Endothelial cell of umbilical vein (primary cell): ENCODE measurements around the gene LPP.
"Not testable (repeated sequence)": the region's sequence is repeated elsewhere in the genome, so short reads cannot be mapped to it uniquely, and the experiment has no call there.

Experiments
- CTCF ChIP-seq, 2 donors: IDR thresholded peaks; 1 replicate in 1 of 2; 2 replicates in 1 of 2; pipeline ENCODE4 v1.5.1; 2011; ENCODE audit warnings: low read length in 2 of 2, mild to moderate bottlenecking in 2 of 2, moderate library complexity in 2 of 2, control low read depth in 1 of 2, inconsistent platforms in 1 of 2, low read depth in 1 of 2; ENCODE audit not compliant: insufficient read depth in 1 of 2; ENCODE audit errors: extremely low read depth in 1 of 2
- EZH2 ChIP-seq: IDR thresholded peaks from 2 replicates; pipeline ENCODE4 v1.6.1; 2012; ENCODE audit warnings: borderline replicate concordance, low read depth, mild to moderate bottlenecking, moderate library complexity, low read length, inconsistent platforms; ENCODE audit not compliant: severe bottlenecking
- FOS ChIP-seq: IDR thresholded peaks from 2 replicates; pipeline ENCODE4 v1.6.1; 2011; ENCODE audit warnings: mild to moderate bottlenecking, low read length, moderate library complexity, borderline replicate concordance; ENCODE audit not compliant: insufficient read depth
- GATA2 ChIP-seq: IDR thresholded peaks from 2 replicates; pipeline ENCODE4 v1.7.0; 2011; ENCODE audit warnings: low read depth, mild to moderate bottlenecking, moderate library complexity, mixed read lengths, low read length; ENCODE audit not compliant: insufficient read length, insufficient read depth
- JUN ChIP-seq: IDR thresholded peaks from 2 replicates; pipeline ENCODE4 v1.6.1; 2011; ENCODE audit warnings: borderline replicate concordance, low read depth; ENCODE audit not compliant: insufficient read length, insufficient read depth
- MAX ChIP-seq: IDR thresholded peaks from 2 replicates; pipeline ENCODE4 v1.6.1; 2011; ENCODE audit not compliant: insufficient read depth, insufficient read length
- MYC ChIP-seq: IDR thresholded peaks from one replicate; pipeline ENCODE4 v1.6.1; 2011; ENCODE audit warnings: mild to moderate bottlenecking, low read depth, low read length
- POLR2A ChIP-seq: IDR thresholded peaks from 2 replicates; pipeline ENCODE4 v1.6.1; 2012; ENCODE audit warnings: low read depth, mild to moderate bottlenecking, control low read depth, low read length
- POLR2AphosphoS5 ChIP-seq: IDR thresholded peaks from 2 replicates; pipeline ENCODE4 v1.6.1; 2012; ENCODE audit warnings: low read depth, mild to moderate bottlenecking, control low read depth, low read length, moderate library complexity; ENCODE audit not compliant: insufficient read depth

GRCh38 chr3:188445175-188445574, 291.2 kb downstream of the LPP start:
- not testable (repeated sequence) for TF ChIP-seq POLR2AphosphoS5; CTCF (IDR thresholded peaks at IDR 0.05; ENCODE audit: extremely low read depth in 1 of 2, insufficient read depth in 1 of 2, low read depth in 1 of 2, low read length in 2 of 2); POLR2A; MYC; GATA2; FOS; EZH2; MAX; JUN
